Loucy (cell line): Measurements from ENCODE around the gene LIMS1.
"Not testable (repeated sequence)": the region's sequence is repeated elsewhere in the genome, so short reads cannot be mapped to it uniquely, and the experiment has no call there.

Source experiments
- CTCF ChIP-seq: fragments of 200-600 bp; sonication (generic); conservative IDR thresholded peaks from 2 replicates; pipeline ENCODE4 v1.5.1; 2014; ENCODE audit warnings: mild to moderate bottlenecking, antibody characterized with exemption, low read length
- EZH2phosphoT487 ChIP-seq: fragments of 200-600 bp; IDR thresholded peaks from 2 replicates; pipeline ENCODE4 v1.6.1; 2018; ENCODE audit warnings: antibody characterized with exemption, mild to moderate bottlenecking, moderate library complexity, borderline replicate concordance

GRCh38 chr2:108650465-108650864 is 116.2 kb downstream of the LIMS1 start:
- TF ChIP-seq CTCF, EZH2phosphoT487: not testable (repeated sequence)
